ENCODE measurements around the gene KIF20B.

KIF20B gene

GRCh38 chr10:89771684-89772083, 70.3 kb downstream of the KIF20B start:
- no peak for TF ChIP-seq CTCF (IDR thresholded peaks at IDR 0.05; ENCODE audit: low read depth, low read length, missing control alignments)
- no peak overlapping the region for H3K4me3 ChIP-seq (ENCODE audit: low read depth, low read length)
- DNase-seq (ENCODE audit: low read depth) = no peak

- DNase-seq (ENCODE audit: low read depth) = no peak
- no peak for TF ChIP-seq CTCF (IDR thresholded peaks at IDR 0.05; ENCODE audit: low read depth, low read length, missing control alignments)
- no peak overlapping the region for H3K4me3 ChIP-seq (ENCODE audit: low read depth, low read length)
Measured at GRCh38 chr10:89773081-89773480, 71.7 kb downstream of the KIF20B start.

- TF ChIP-seq CTCF (IDR thresholded peaks at IDR 0.05; ENCODE audit: low read depth, low read length, missing control alignments) = no peak
- DNase-seq (ENCODE audit: low read depth) = no peak
- H3K4me3 ChIP-seq (ENCODE audit: low read depth, low read length) = no peak overlapping the region
Measured at GRCh38 chr10:89776665-89777064, 75.3 kb downstream of the KIF20B start.

- H3K4me3 ChIP-seq (ENCODE audit: low read depth, low read length) = no peak overlapping the region
- TF ChIP-seq CTCF (IDR thresholded peaks at IDR 0.05; ENCODE audit: low read depth, low read length, missing control alignments) = no peak
Measured at GRCh38 chr10:89782470-89782869, 81.1 kb downstream of the KIF20B start.

GRCh38 chr10:89783406-89783805, 82.0 kb downstream of the KIF20B start:
- DNase-seq (ENCODE audit: low read depth) = no peak
- no peak for TF ChIP-seq CTCF (IDR thresholded peaks at IDR 0.05; ENCODE audit: low read depth, low read length, missing control alignments)
- H3K4me3 ChIP-seq (ENCODE audit: low read depth, low read length) = no peak overlapping the region

More at GRCh38 chr10:89782470-89782869, 81.1 kb downstream of the KIF20B start:
- DNase-seq (ENCODE audit: low read depth) = no peak

- DNase-seq (ENCODE audit: low read depth) = no peak
- TF ChIP-seq CTCF (IDR thresholded peaks at IDR 0.05; ENCODE audit: low read depth, low read length, missing control alignments) = no peak
Measured at GRCh38 chr10:89785095-89785494, 83.7 kb downstream of the KIF20B start.

GRCh38 chr10:89789188-89789877, 87.9 kb downstream of the KIF20B start:
- TF ChIP-seq CTCF (IDR thresholded peaks at IDR 0.05; ENCODE audit: low read depth, low read length, missing control alignments) = no peak
- no peak overlapping the region for H3K4me3 ChIP-seq (ENCODE audit: low read depth, low read length)
- DNase-seq (ENCODE audit: low read depth) = no peak

More at GRCh38 chr10:89785095-89785494, 83.7 kb downstream of the KIF20B start:
- H3K4me3 ChIP-seq (ENCODE audit: low read depth, low read length) = no peak overlapping the region
